H9 (cell line): ENCODE results near the gene RNF130. TPM values are rescaled to one million over a fixed set of nuclear protein-coding genes. Genes with fewer than 3 reads are reported as not detected.

Experiments used
- DNase-seq: peaks from one replicate; pipeline ENCODE4 v3.0.0-alpha.2; 2017
- H2AFZ ChIP-seq: one replicate; pipeline ENCODE4 v1.6.1; 2013; ENCODE audit warnings: mild to moderate bottlenecking, low read length, control low read depth, moderate library complexity
- H2AK5ac ChIP-seq: 2 replicates; pipeline ENCODE4 v1.6.1; 2013; ENCODE audit warnings: low read length, control low read depth, mixed read lengths; ENCODE audit not compliant: insufficient read length
- H2BK120ac ChIP-seq: one replicate; pipeline ENCODE4 v1.6.1; 2013; ENCODE audit warnings: low read depth, mild to moderate bottlenecking, low read length, control low read depth, inconsistent platforms; ENCODE audit not compliant: poor library complexity, severe bottlenecking
- H2BK12ac ChIP-seq: 2 replicates; pipeline ENCODE4 v1.6.1; 2013; ENCODE audit warnings: low read length, control low read depth, mixed read lengths, low read depth; ENCODE audit not compliant: insufficient read length
- H2BK15ac ChIP-seq: 2 replicates; pipeline ENCODE4 v1.6.1; 2013; ENCODE audit warnings: low read depth, low read length, control low read depth
- H2BK20ac ChIP-seq: one replicate; pipeline ENCODE4 v1.6.1; 2013; ENCODE audit warnings: low read depth, mild to moderate bottlenecking, low read length, control low read depth, inconsistent platforms; ENCODE audit not compliant: poor library complexity, severe bottlenecking
- H2BK5ac ChIP-seq: 2 replicates; pipeline ENCODE4 v1.6.1; 2013; ENCODE audit warnings: low read length, control low read depth, mixed read lengths; ENCODE audit not compliant: insufficient read length
- H3K14ac ChIP-seq: 2 replicates; pipeline ENCODE4 v1.6.1; 2013; ENCODE audit warnings: low read length, control low read depth; ENCODE audit not compliant: insufficient read depth
- H3K18ac ChIP-seq: 2 replicates; pipeline ENCODE4 v1.6.1; 2013; ENCODE audit warnings: low read depth, mild to moderate bottlenecking, mixed read lengths, low read length, control low read depth; ENCODE audit not compliant: insufficient read length
- H3K23ac ChIP-seq: 2 replicates; pipeline ENCODE4 v1.6.1; 2013; ENCODE audit warnings: low read length, control low read depth, mixed read lengths, low read depth; ENCODE audit not compliant: insufficient read length
- H3K23me2 ChIP-seq: 2 replicates; pipeline ENCODE4 v1.6.1; 2013; ENCODE audit warnings: low read depth, mild to moderate bottlenecking, mixed read lengths, low read length, control low read depth; ENCODE audit not compliant: insufficient read length, poor library complexity, severe bottlenecking
- H3K27ac ChIP-seq: 2 replicates; pipeline ENCODE4 v1.5.1; 2013; ENCODE audit warnings: low read length, control low read depth, mixed read lengths, low read depth; ENCODE audit not compliant: insufficient read length
- H3K27me3 ChIP-seq: 2 replicates; pipeline ENCODE4 v1.6.1; 2013; ENCODE audit warnings: low read length, control low read depth, inconsistent platforms; ENCODE audit not compliant: insufficient read depth
- H3K4ac ChIP-seq: 2 replicates; pipeline ENCODE4 v1.6.1; 2013; ENCODE audit warnings: low read depth, mild to moderate bottlenecking, control low read depth, inconsistent platforms, low read length, moderate library complexity
- H3K4me1 ChIP-seq: 2 replicates; pipeline ENCODE4 v1.6.1; 2013; ENCODE audit warnings: low read length, control low read depth, inconsistent platforms; ENCODE audit not compliant: insufficient read depth
- H3K4me2 ChIP-seq: 2 replicates; pipeline ENCODE4 v1.6.1; 2013; ENCODE audit warnings: low read length, control low read depth, mixed read lengths; ENCODE audit not compliant: insufficient read length, insufficient read depth
- H3K56ac ChIP-seq: 2 replicates; pipeline ENCODE4 v1.6.1; 2013; ENCODE audit warnings: low read depth, mild to moderate bottlenecking, mixed read lengths, low read length, control low read depth; ENCODE audit not compliant: insufficient read length
- H3K79me1 ChIP-seq: 2 replicates; pipeline ENCODE4 v1.6.1; 2013; ENCODE audit warnings: low read depth, mild to moderate bottlenecking, moderate library complexity, low read length, control low read depth, inconsistent platforms; ENCODE audit not compliant: insufficient read depth, poor library complexity, severe bottlenecking
- H3K79me2 ChIP-seq: 2 replicates; pipeline ENCODE4 v1.6.1; 2013; ENCODE audit warnings: low read length, control low read depth, inconsistent platforms; ENCODE audit not compliant: insufficient read depth
- H3K9ac ChIP-seq: 2 replicates; pipeline ENCODE4 v1.6.1; 2013; ENCODE audit warnings: low read length, control low read depth, mixed read lengths; ENCODE audit not compliant: insufficient read length; ENCODE audit errors: extremely low read depth
- H3K9me3 ChIP-seq: one replicate; pipeline ENCODE4 v1.6.1; 2013; ENCODE audit warnings: low read depth, low read length, inconsistent platforms; ENCODE audit not compliant: control insufficient read depth
- H3T11ph ChIP-seq: one replicate; pipeline ENCODE4 v1.6.1; 2013; ENCODE audit warnings: mild to moderate bottlenecking, low read length, control low read depth, inconsistent platforms
- H4K20me1 ChIP-seq: one replicate; pipeline ENCODE4 v1.6.1; 2013; ENCODE audit not compliant: control insufficient read depth, insufficient read length, insufficient read depth
- H4K5ac ChIP-seq: 2 replicates; pipeline ENCODE4 v1.6.1; 2013; ENCODE audit warnings: low read depth, mild to moderate bottlenecking, mixed read lengths, low read length, control low read depth; ENCODE audit not compliant: insufficient read length
- H4K8ac ChIP-seq: replicated peaks from 2 replicates; pipeline ENCODE4 v1.6.1; 2013; ENCODE audit warnings: low read length, control low read depth, mixed read lengths, low read depth; ENCODE audit not compliant: insufficient read length
- H4K91ac ChIP-seq: 2 replicates; pipeline ENCODE4 v1.6.1; 2013; ENCODE audit warnings: low read depth, mild to moderate bottlenecking, moderate library complexity, mixed read lengths, low read length, control low read depth; ENCODE audit not compliant: insufficient read length
- H3K27ac Mint-ChIP-seq, 3 experiments: 2 replicates in 2 of 3; 3 replicates in 1 of 3; pipeline ENCODE4 v1.8.0; 2020 to 2021; ENCODE audit warnings: mixed read lengths in 3 of 3, mild to moderate bottlenecking in 1 of 3, moderate library complexity in 1 of 3
- H3K27me3 Mint-ChIP-seq: 2 replicates; pipeline ENCODE4 v1.8.0; 2021; ENCODE audit warnings: low read depth, mild to moderate bottlenecking, moderate library complexity, mixed read lengths
- H3K36me3 Mint-ChIP-seq, 3 experiments: 2 replicates in 2 of 3; 3 replicates in 1 of 3; pipeline ENCODE4 v1.8.0; 2020 to 2021; ENCODE audit warnings: low read depth in 3 of 3, mixed read lengths in 3 of 3; ENCODE audit not compliant: insufficient read depth in 1 of 3
- H3K4me1 Mint-ChIP-seq, 2 experiments: 2 replicates each; pipeline ENCODE4 v1.8.0; 2020; ENCODE audit warnings: mixed read lengths in 2 of 2
- H3K4me3 Mint-ChIP-seq, 2 experiments: 2 replicates in 1 of 2; 3 replicates in 1 of 2; pipeline ENCODE4 v1.8.0; 2020 to 2021; ENCODE audit warnings: mild to moderate bottlenecking in 2 of 2, mixed read lengths in 2 of 2, moderate library complexity in 1 of 2
- H3K9me3 Mint-ChIP-seq, 2 experiments: 2 replicates in 1 of 2; 3 replicates in 1 of 2; pipeline ENCODE4 v1.8.0; 2020; ENCODE audit warnings: mild to moderate bottlenecking in 2 of 2, mixed read lengths in 2 of 2, moderate library complexity in 1 of 2
- WGBS: extraction: QIAGEN DNeasy Blood & Tissue Kit; methylation state at CpG from one replicate; pipeline ENCODE4 v1.1.7; 2013; ENCODE audit warnings: missing lambda C conversion rate, low lambda C conversion rate, mixed read lengths; ENCODE audit not compliant: insufficient read length; ENCODE audit errors: extremely low coverage; 5-methylcytosine and 5-hydroxymethylcytosine counted together
- total RNA-seq: library from RNA; stranded (reverse); gene quantifications from 2 replicates; pipeline ENCODE4 v1.2.1, GENCODE V29; 2021
- TF ChIP-seq, protein P1 (sequence below): fragments of 200-600 bp; sonication (generic); conservative IDR thresholded peaks from 3 replicates; pipeline ENCODE4 v1.8.0; 2021; ENCODE audit warnings: antibody characterized with exemption, mild to moderate bottlenecking

Gene RNF130
- total RNA-seq, 1 experiment from 2014 or later, result 80.0 TPM

DNA sequence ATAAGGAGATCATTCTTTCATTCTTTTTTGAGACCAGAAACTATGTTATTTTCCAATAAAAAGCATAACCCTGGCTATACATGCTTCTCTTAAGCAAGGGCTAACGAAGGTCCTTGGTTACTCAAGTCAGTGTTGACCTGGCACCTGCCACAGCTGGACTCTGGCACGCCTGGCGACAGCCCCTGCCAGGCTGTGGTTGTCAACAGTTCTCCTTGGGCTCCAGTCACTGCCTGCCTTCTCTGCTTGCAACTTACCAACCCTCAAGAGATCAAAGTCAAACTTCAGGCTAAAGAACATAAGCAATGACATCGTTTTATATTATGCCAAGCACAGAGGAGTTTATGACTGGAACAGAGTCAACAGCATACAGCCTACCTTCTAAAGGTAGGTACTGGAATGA is 102.4 kb downstream of the RNF130 start:
- no peak overlapping the region for H4K91ac ChIP-seq
- no peaks in the 10 kb centered on the region for H3K23me2 ChIP-seq
- Mint-ChIP-seq H3K36me3 (peaks cover 30 to 66% (median 60%) of the 10 kb centered on the region in 3 experiments; a peak in 6 of 7 replicates), H3K27me3 (no peaks in the 10 kb centered on the region), H3K27ac (no peak overlapping the region), H3K4me1 (peaks cover 13 to 16% of the 10 kb centered on the region in 2 experiments), H3K4me3 (no peak overlapping the region), H3K9me3 (no peaks in the 10 kb centered on the region)
- no peaks in the 10 kb centered on the region for H4K20me1 ChIP-seq
- no peaks in the 10 kb centered on the region for H3K9me3 ChIP-seq
- H4K5ac ChIP-seq, result no peak overlapping the region
- TF ChIP-seq, protein P1, sequence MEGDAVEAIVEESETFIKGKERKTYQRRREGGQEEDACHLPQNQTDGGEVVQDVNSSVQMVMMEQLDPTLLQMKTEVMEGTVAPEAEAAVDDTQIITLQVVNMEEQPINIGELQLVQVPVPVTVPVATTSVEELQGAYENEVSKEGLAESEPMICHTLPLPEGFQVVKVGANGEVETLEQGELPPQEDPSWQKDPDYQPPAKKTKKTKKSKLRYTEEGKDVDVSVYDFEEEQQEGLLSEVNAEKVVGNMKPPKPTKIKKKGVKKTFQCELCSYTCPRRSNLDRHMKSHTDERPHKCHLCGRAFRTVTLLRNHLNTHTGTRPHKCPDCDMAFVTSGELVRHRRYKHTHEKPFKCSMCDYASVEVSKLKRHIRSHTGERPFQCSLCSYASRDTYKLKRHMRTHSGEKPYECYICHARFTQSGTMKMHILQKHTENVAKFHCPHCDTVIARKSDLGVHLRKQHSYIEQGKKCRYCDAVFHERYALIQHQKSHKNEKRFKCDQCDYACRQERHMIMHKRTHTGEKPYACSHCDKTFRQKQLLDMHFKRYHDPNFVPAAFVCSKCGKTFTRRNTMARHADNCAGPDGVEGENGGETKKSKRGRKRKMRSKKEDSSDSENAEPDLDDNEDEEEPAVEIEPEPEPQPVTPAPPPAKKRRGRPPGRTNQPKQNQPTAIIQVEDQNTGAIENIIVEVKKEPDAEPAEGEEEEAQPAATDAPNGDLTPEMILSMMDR, result no peak
- no peak overlapping the region for H3K27ac ChIP-seq
- H2BK120ac ChIP-seq, result no peak overlapping the region
- WGBS, result no CpG with 5 or more reads among the region's 4 CpGs
- no peak overlapping the region for H2BK15ac ChIP-seq
- no peaks in the 10 kb centered on the region for H3K4me1 ChIP-seq
- no peaks in the 10 kb centered on the region for H3K79me2 ChIP-seq
- H3K4ac ChIP-seq, result no peak overlapping the region
- no peak overlapping the region for H3K4me2 ChIP-seq
- no peak overlapping the region for H3K14ac ChIP-seq
- no peak for DNase-seq
- no peak overlapping the region for H2BK20ac ChIP-seq
- H2BK12ac ChIP-seq, result no peak overlapping the region
- H3K18ac ChIP-seq, result no peak overlapping the region
- H3K23ac ChIP-seq, result no peak overlapping the region
- no peaks in the 10 kb centered on the region for H3K79me1 ChIP-seq
- no peak overlapping the region for H3K56ac ChIP-seq
- no peak overlapping the region for H2AFZ ChIP-seq
- H4K8ac ChIP-seq, result no peak overlapping the region
- H2AK5ac ChIP-seq, result no peak overlapping the region
- H3K9ac ChIP-seq, result no peak overlapping the region
- no peaks in the 10 kb centered on the region for H3K27me3 ChIP-seq
- H2BK5ac ChIP-seq, result no peak overlapping the region
- H3T11ph ChIP-seq, result no peak overlapping the region
